Right lobe of liver (tissue), 6 donors: ENCODE data around the gene RASSF4. TPM values are rescaled to one million over a fixed set of nuclear protein-coding genes. Genes with fewer than 3 reads are reported as not detected.
A peak's percentile ranks its signal among the peaks of the same experiment; 100 is the strongest.

Experiments used
- ATAC-seq, 4 donors: fragments of 200-7000 bp; cut with Tn5 transposase; one replicate each; pipeline ENCODE4 v1.9.1; 2020; ENCODE audit warnings: mild to moderate bottlenecking in 4 of 4, moderate library complexity in 4 of 4
- DNase-seq, 3 donors: peaks; one replicate each; pipeline ENCODE4 v3.0.0-alpha.2; 2020
- H3K27ac ChIP-seq, 3 donors: fragments of 200-600 bp; one replicate each; pipeline ENCODE4 v1.8.0; 2022
- H3K27me3 ChIP-seq, 2 donors: fragments of 200-600 bp; one replicate each; pipeline ENCODE4 v1.8.0; 2022
- H3K36me3 ChIP-seq, 4 donors: fragments of 200-600 bp; sonication (generic) in 1 of 4; one replicate each; pipeline versions ENCODE4 v1.5.1 to v1.8.0; 2017 to 2022; ENCODE audit warnings: control low read depth in 1 of 4
- H3K4me1 ChIP-seq, 4 donors: fragments of 200-600 bp; sonication (generic) in 1 of 4; one replicate each; pipeline versions ENCODE4 v1.5.1 to v1.8.0; 2017 to 2022; ENCODE audit warnings: control low read depth in 1 of 4
- H3K4me3 ChIP-seq, 3 donors: fragments of 200-600 bp; one replicate each; pipeline ENCODE4 v1.8.0; 2022
- H3K9me3 ChIP-seq, 4 donors: fragments of 200-600 bp; sonication (generic) in 1 of 4; one replicate each; pipeline versions ENCODE4 v1.5.1 to v1.8.0; 2017 to 2022; ENCODE audit warnings: control low read depth in 1 of 4
- CTCF ChIP-seq, 4 donors: fragments of 200-600 bp in 3 of 4; fragments of 450-650 bp in 1 of 4; IDR thresholded peaks; one replicate each; pipeline versions ENCODE4 v1.5.1 to v1.8.0; 2016 to 2022; ENCODE audit warnings: antibody characterized with exemption in 4 of 4, mild to moderate bottlenecking in 2 of 4
- POLR2A ChIP-seq: fragments of 450-650 bp; IDR thresholded peaks from one replicate; pipeline ENCODE4 v1.6.1; 2017; ENCODE audit warnings: antibody characterized with exemption, mild to moderate bottlenecking
- WGBS: methylation state at CpG from one replicate; pipeline ENCODE4 v1.1.6; 2018; ENCODE audit warnings: low coverage, low lambda C conversion rate; ENCODE audit not compliant: insufficient coverage; ENCODE audit errors: missing lambda C conversion rate; 5-methylcytosine and 5-hydroxymethylcytosine counted together
- intact Hi-C, 2 donors: fragments of 100-400 bp; cut with DNase I; formaldehyde crosslinking; loops; one replicate each; pipeline versions ENCODE4 v1.11.2 to v1.14.1; 2022
- total RNA-seq, 6 experiments: library from RNA; depleted of rRNA in 2 of 6; stranded (reverse); fragments of >200 nt in 2 of 6; fragmentation: NEBNext Ultra II Directional in 3 of 6; extraction: Animal tissue kit (Norgen Biotek cat#: 25700) in 3 of 6; gene quantifications; one replicate each; pipeline versions ENCODE4 v1.1.0 to v1.2.4, GENCODE V29; 2016 to 2023
- donor health status: DM: no; HTN: yes; CAD: no.
- donor health status: DM: no; HTN: no; CAD: no.
- donor health status: DM: no; HTN: no; CAD: no.
- donor health status: DM: no; HTN: yes; CAD: no.
- donor health status: DM: no; HTN: yes; CAD: no.

The RASSF4 gene
- total RNA-seq, 6 experiments from 2014 or later, result 13.6 to 28.5 (median 19.6) TPM

- DNase-seq, result peak; percentile 90 to 94 (median 93)
- intact Hi-C loops, result loop anchor here (5.0 kb wide), 1 partner anchor 40 kb away; no protein-coding TSS in a partner anchor
- H3K9me3 ChIP-seq, result no peaks in the 10 kb centered on the region
- H3K27ac ChIP-seq, result no peak overlapping the region
- WGBS, result 39% methylated on average over 3 of the region's 10 CpGs
- ATAC-seq, result peak; percentile 88 to 98 (median 94)
- H3K4me3 ChIP-seq, result no peak overlapping the region
- H3K36me3 ChIP-seq, result no peaks in the 10 kb centered on the region
- H3K27me3 ChIP-seq, result no peaks in the 10 kb centered on the region
- no peak for TF ChIP-seq POLR2A
- TF ChIP-seq CTCF (IDR thresholded peaks at IDR 0.05), result peak; percentile 98 to 99 (median 98)
- peaks cover 0 to 29% (median under 1%) of the 10 kb centered on the region in 4 donors for H3K4me1 ChIP-seq
These were observed 26.8 kb upstream of the RASSF4 start for GRCh38 chr10:44932517-44933450.

- Histone ChIP-seq H3K4me1 (peaks cover 0 to 32% (median 0%) of the 10 kb centered on the region in 4 donors), H3K36me3 (no peaks in the 10 kb centered on the region), H3K9me3 (no peaks in the 10 kb centered on the region), H3K27ac (no peak overlapping the region), H3K4me3 (no peak overlapping the region), H3K27me3 (no peaks in the 10 kb centered on the region)
- 69% methylated on average over 2 of the region's 9 CpGs for WGBS
- intact Hi-C loops, result loop anchor here (5.0 kb wide), 1 partner anchor 39 kb away; no protein-coding TSS in a partner anchor
- TF ChIP-seq POLR2A (no peak), CTCF (IDR thresholded peaks at IDR 0.05) (no peak)
- DNase-seq (no peak), ATAC-seq (no peak)
These were observed 25.9 kb upstream of the RASSF4 start for GRCh38 chr10:44933451-44934321.

GRCh38 chr10:44934416-44935200 lies 25.0 kb upstream of the RASSF4 start:
- TF ChIP-seq CTCF (IDR thresholded peaks at IDR 0.05) (no peak), POLR2A (no peak)
- no peak overlapping the region for H3K4me3 ChIP-seq
- H3K9me3 ChIP-seq, result no peaks in the 10 kb centered on the region
- DNase-seq (no peak), ATAC-seq (no peak)
- H3K36me3 ChIP-seq, result no peaks in the 10 kb centered on the region
- H3K27ac ChIP-seq, result peak overlapping the region in 1 of 3 donors; percentile 63
- intact Hi-C loops, result loop anchor here (5.0 kb wide), 1 partner anchor 38 kb away; no protein-coding TSS in a partner anchor
- WGBS, result 59% methylated on average over 9 of the region's 18 CpGs
- H3K27me3 ChIP-seq, result no peaks in the 10 kb centered on the region
- H3K4me1 ChIP-seq, result peaks cover 0 to 34% (median 0%) of the 10 kb centered on the region in 4 donors
